IMR-90 (cell line): ENCODE results near the gene MGAT4C. TPM values are rescaled to one million over a fixed set of nuclear protein-coding genes. Genes with fewer than 3 reads are reported as not detected.

Experiments
- ATAC-seq: fragments of 200-7000 bp; cut with Tn5 transposase; 2 replicates; pipeline ENCODE4 v1.9.1; 2020; ENCODE audit warnings: low read depth, mild to moderate bottlenecking, moderate library complexity
- BruUV-seq: library from RNA; stranded (reverse); fragments of 400-500 nt; replicated peaks from 2 replicates; lab custom pipeline; 2021; lab: Mats Ljungman, UMichigan
- CTCF ChIA-PET: fragments of 300-600 bp; formaldehyde crosslinking; extraction: SDS; loops from one replicate; lab custom pipeline; 2021; ENCODE audit warnings: antibody characterized with exemption; lab: Yijun Ruan, JAX
- POLR2A ChIA-PET: fragments of 300-600 bp; sonication (Branson Sonifier 250); formaldehyde crosslinking; loops from one replicate; lab custom pipeline; 2022; ENCODE audit warnings: antibody characterized with exemption; ENCODE audit not compliant: unreplicated experiment; lab: Charles Lee
- DNase-seq: peaks from one replicate; pipeline ENCODE4 v3.0.0; 2013
- H2AFZ ChIP-seq: replicated peaks from 2 replicates; pipeline ENCODE3; 2013; ENCODE audit warnings: low read length, mild to moderate bottlenecking; ENCODE audit not compliant: poor library complexity
- H2AK5ac ChIP-seq: 2 replicates; pipeline ENCODE4 v1.6.1; 2013; ENCODE audit warnings: low read depth, low read length, inconsistent platforms
- H2AK9ac ChIP-seq: replicated peaks from 2 replicates; pipeline ENCODE3; 2013; ENCODE audit warnings: mild to moderate bottlenecking, low read depth, low read length, moderate library complexity; ENCODE audit not compliant: poor library complexity
- H2BK120ac ChIP-seq: 2 replicates; pipeline ENCODE4 v1.6.1; 2013; ENCODE audit warnings: low read depth, low read length, inconsistent platforms
- H2BK15ac ChIP-seq: 3 replicates; pipeline ENCODE4 v1.6.1; 2013; ENCODE audit warnings: low read depth, low read length, inconsistent platforms
- H2BK20ac ChIP-seq: 2 replicates; pipeline ENCODE4 v1.6.1; 2013; ENCODE audit warnings: low read depth, mild to moderate bottlenecking, inconsistent platforms, low read length, moderate library complexity
- H2BK5ac ChIP-seq: 2 replicates; pipeline ENCODE4 v1.6.1; 2013; ENCODE audit warnings: mild to moderate bottlenecking, low read depth, low read length, inconsistent platforms; ENCODE audit not compliant: poor library complexity, severe bottlenecking
- H3K14ac ChIP-seq: replicated peaks from 2 replicates; pipeline ENCODE4 v1.6.1; 2013; ENCODE audit warnings: low read depth, low read length, inconsistent platforms
- H3K18ac ChIP-seq: 2 replicates; pipeline ENCODE4 v1.6.1; 2013; ENCODE audit warnings: low read depth, low read length, control low read depth
- H3K23ac ChIP-seq: 2 replicates; pipeline ENCODE4 v1.6.1; 2013; ENCODE audit warnings: low read depth, low read length, inconsistent platforms
- H3K27ac ChIP-seq: 2 replicates; pipeline ENCODE4 v1.5.1; 2013; ENCODE audit warnings: mild to moderate bottlenecking, control low read depth, low read length; ENCODE audit not compliant: insufficient read depth
- H3K27me3 ChIP-seq: 2 replicates; pipeline ENCODE4 v1.6.1; 2013; ENCODE audit warnings: low read length; ENCODE audit not compliant: control insufficient read depth, insufficient read depth
- H3K36me3 ChIP-seq: 2 replicates; pipeline ENCODE4 v1.6.1; 2013; ENCODE audit warnings: low read length, mixed read lengths; ENCODE audit not compliant: control insufficient read depth, insufficient read depth
- H3K4ac ChIP-seq: 2 replicates; pipeline ENCODE4 v1.6.1; 2013; ENCODE audit warnings: low read depth, low read length, inconsistent platforms
- H3K4me1 ChIP-seq: 2 replicates; pipeline ENCODE4 v1.6.1; 2013; ENCODE audit warnings: low read length, mixed read lengths; ENCODE audit not compliant: control insufficient read depth, insufficient read depth
- H3K4me2 ChIP-seq: 2 replicates; pipeline ENCODE4 v1.6.1; 2013; ENCODE audit warnings: low read depth, mild to moderate bottlenecking, control low read depth, low read length, moderate library complexity
- H3K4me3 ChIP-seq: 2 replicates; pipeline ENCODE4 v1.5.1; 2013; ENCODE audit warnings: low read depth, mild to moderate bottlenecking, control low read depth, low read length, moderate library complexity; ENCODE audit not compliant: insufficient read depth
- H3K56ac ChIP-seq: 2 replicates; pipeline ENCODE4 v1.6.1; 2013; ENCODE audit warnings: low read length, inconsistent platforms; ENCODE audit not compliant: insufficient read depth; ENCODE audit errors: extremely low read depth
- H3K79me1 ChIP-seq, 2 experiments: 2 replicates each; pipeline ENCODE4 v1.6.1; 2013; ENCODE audit warnings: low read length in 2 of 2, inconsistent platforms in 1 of 2, low read depth in 1 of 2
- H3K9ac ChIP-seq: 2 replicates; pipeline ENCODE4 v1.6.1; 2013; ENCODE audit warnings: low read depth, low read length, control low read depth
- H3K9me1 ChIP-seq: 2 replicates; pipeline ENCODE4 v1.6.1; 2013; ENCODE audit warnings: low read length, inconsistent platforms; ENCODE audit not compliant: insufficient read depth
- H3K9me3 ChIP-seq: 2 replicates; pipeline ENCODE4 v1.6.1; 2013; ENCODE audit warnings: low read length; ENCODE audit not compliant: control insufficient read depth, insufficient read depth
- H4K20me1 ChIP-seq: 2 replicates; pipeline ENCODE4 v1.6.1; 2013; ENCODE audit warnings: low read length, inconsistent platforms; ENCODE audit not compliant: insufficient read depth
- H4K5ac ChIP-seq: 2 replicates; pipeline ENCODE4 v1.6.1; 2013; ENCODE audit warnings: mild to moderate bottlenecking, low read depth, low read length, control low read depth
- H4K8ac ChIP-seq, 2 experiments: 2 replicates each; pipeline ENCODE4 v1.6.1; 2013; ENCODE audit warnings: low read depth in 2 of 2, low read length in 2 of 2, control low read depth in 1 of 2, inconsistent platforms in 1 of 2
- H4K91ac ChIP-seq: 2 replicates; pipeline ENCODE4 v1.6.1; 2013; ENCODE audit warnings: low read depth, low read length, inconsistent platforms; ENCODE audit not compliant: insufficient read depth
- CEBPB ChIP-seq: IDR thresholded peaks from 2 replicates; pipeline ENCODE4 v1.6.1; 2012; ENCODE audit warnings: low read depth, low read length, improper control_type of control experiment
- CHD1 ChIP-seq: IDR thresholded peaks from 2 replicates; pipeline ENCODE4 v1.6.1; 2012; ENCODE audit warnings: low read depth, low read length, improper control_type of control experiment
- FOS ChIP-seq: fragments of 150-350 bp; IDR thresholded peaks from 2 replicates; pipeline ENCODE4 v1.6.1; 2016; ENCODE audit warnings: low read depth, low read length
- MAFK ChIP-seq: IDR thresholded peaks from 2 replicates; pipeline ENCODE4 v1.6.1; 2012; ENCODE audit warnings: low read depth, low read length, improper control_type of control experiment
- RAD21 ChIP-seq: IDR thresholded peaks from 2 replicates; pipeline ENCODE4 v1.6.1; 2012; ENCODE audit warnings: low read length, improper control_type of control experiment
- RFX5 ChIP-seq: IDR thresholded peaks from 2 replicates; pipeline ENCODE4 v1.8.0; 2012; ENCODE audit warnings: low read depth, mild to moderate bottlenecking, low read length, moderate library complexity
- USF2 ChIP-seq: fragments of 150-350 bp; IDR thresholded peaks from 2 replicates; pipeline ENCODE4 v1.6.1; 2017; ENCODE audit warnings: mild to moderate bottlenecking, antibody characterized with exemption, low read length, low read depth
- WGBS, 2 experiments: methylation state at CpG; one replicate each; pipeline versions ENCODE4 v1.1.5 to v1.1.7; 2013; ENCODE audit warnings: missing lambda C conversion rate in 2 of 2; ENCODE audit not compliant: insufficient read length in 1 of 2; ENCODE audit errors: extremely low coverage in 2 of 2; 5-methylcytosine and 5-hydroxymethylcytosine counted together
- dilution Hi-C: fragments of 300-500 bp; cut with HindIII; formaldehyde crosslinking; loops from one replicate; pipeline ENCODE4 v1.14.3; 2018; ENCODE audit warnings: low sequenced_read_pairs; ENCODE audit not compliant: unreplicated experiment
- in situ Hi-C: fragments of 300-500 bp; cut with MboI; formaldehyde crosslinking; loops from 3 replicates; pipeline ENCODE4 v1.14.3; 2019; ENCODE audit warnings: low sequenced_read_pairs, inconsistent platforms, mixed read lengths
- intact Hi-C: fragments of 100-400 bp; cut with micrococcal nuclease; formaldehyde crosslinking; loops from 2 replicates; pipeline ENCODE4 v1.10.0; 2022
- polyA plus RNA-seq, 3 experiments: library from polyadenylated mRNA; depleted of rRNA; stranded (reverse); fragments of >200 nt; gene quantifications; 2 replicates each; pipeline ENCODE4 v1.2.3, GENCODE V29; 2012; ENCODE audit warnings: low replicate concordance in 1 of 3
- total RNA-seq: library from RNA; depleted of rRNA; stranded (reverse); fragments of >200 nt; gene quantifications from 2 replicates; pipeline ENCODE4 v1.2.3, GENCODE V29; 2012

Gene MGAT4C
- total and polyA plus RNA-seq, 2 of the 4 experiments (the other 2 are of a cell fraction) = not detected

DNA sequence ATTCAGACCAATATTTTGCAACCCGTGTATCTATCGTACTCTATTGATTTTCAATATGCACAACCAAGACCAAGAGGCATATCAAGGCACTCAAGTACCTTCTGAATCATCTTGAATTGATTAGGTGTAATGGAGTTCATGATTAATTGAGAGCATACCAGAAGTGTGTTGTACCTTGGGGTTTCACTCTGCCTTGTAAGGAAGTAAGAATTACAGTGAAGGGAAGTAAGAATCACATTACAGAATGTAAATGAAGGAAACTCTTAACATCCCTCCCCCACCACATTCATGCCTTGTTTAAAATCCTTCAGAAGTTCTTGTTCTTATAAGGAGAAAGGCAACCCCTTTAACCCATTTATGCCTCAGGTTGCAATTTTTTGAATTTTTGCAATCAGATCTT is 5.4 kb upstream of the MGAT4C start (continued):
- TF ChIP-seq RAD21 (no peak), FOS (no peak), RFX5 (no peak), CHD1 (no peak)

- no peak for TF ChIP-seq MAFK
- peak; percentile 28; the same call in 1 of the 2 replicates for TF ChIP-seq FOS
- TF ChIP-seq USF2 = no peak
- peak; percentile 47; the same call in 1 of the 2 replicates for TF ChIP-seq CEBPB
- H3K36me3 ChIP-seq = no peaks in the 10 kb centered on the region
- no peak overlapping the region for H2AK5ac ChIP-seq
- no peak overlapping the region for H2AFZ ChIP-seq
- H4K20me1 ChIP-seq = no peaks in the 10 kb centered on the region
- H4K91ac ChIP-seq = no peak overlapping the region
- H3K56ac ChIP-seq = no peak overlapping the region
- H3K79me1 ChIP-seq = no peaks in the 10 kb centered on the region
- no peak overlapping the region for H3K4me2 ChIP-seq
- no peak overlapping the region for H2BK20ac ChIP-seq
- H3K27me3 ChIP-seq = no peaks in the 10 kb centered on the region; the same call in 1 of the 2 replicates
- H2BK120ac ChIP-seq = no peak overlapping the region
- in situ Hi-C loops (no loop called here), intact Hi-C loops (loop anchor here (10.0 kb wide), 2 partner anchors 644 to 1734 kb away; no protein-coding TSS in a partner anchor), dilution Hi-C loops (no loop called here)
- WGBS, 2 experiments = no CpG with 5 or more reads among the region's 1 CpG
- no peak overlapping the region for H2BK15ac ChIP-seq
- no peaks in the 10 kb centered on the region for H3K9me1 ChIP-seq
- peak; percentile 41 for DNase-seq
- H3K4me3 ChIP-seq = no peak overlapping the region
- H2AK9ac ChIP-seq = no peak overlapping the region
- CTCF ChIA-PET = interaction anchor here (0.6 kb wide), 1 partner anchor 748 kb away, joined by 3 read pairs; no protein-coding TSS in a partner anchor
- H4K8ac ChIP-seq = no peak overlapping the region
- no peaks in the 10 kb centered on the region for H3K9me3 ChIP-seq
- no peak overlapping the region for H3K4ac ChIP-seq
- no peak overlapping the region for H4K5ac ChIP-seq
- H2BK5ac ChIP-seq = no peak overlapping the region
- no peaks in the 10 kb centered on the region for H3K4me1 ChIP-seq
- H3K23ac ChIP-seq = no peak overlapping the region
- H3K9ac ChIP-seq = no peak overlapping the region
- no peak overlapping the region for H3K27ac ChIP-seq
- H3K14ac ChIP-seq = no peak overlapping the region
- BruUV-seq = no TSS peak
- POLR2A ChIA-PET = no interaction called here
- ATAC-seq = no peak
- no peak overlapping the region for H3K18ac ChIP-seq
These were observed 5.0 kb upstream of the MGAT4C start for GRCh38 chr12:86261142-86261541.
